Urinary bladder (tissue), 4 donors: ENCODE results near the gene CHKA. TPM values are rescaled to one million over a fixed set of nuclear protein-coding genes. Genes with fewer than 3 reads are reported as not detected.
A peak's percentile ranks its signal among the peaks of the same experiment; 100 is the strongest.

Experiments
- DNase-seq: peaks from one replicate; pipeline ENCODE4 v3.0.0-alpha.2; 2015; ENCODE audit errors: extremely low spot score
- H3K27ac ChIP-seq: one replicate; pipeline ENCODE4 v1.5.1; 2013; ENCODE audit warnings: low read depth, mild to moderate bottlenecking, moderate library complexity
- H3K36me3 ChIP-seq: one replicate; pipeline ENCODE4 v1.6.1; 2013; ENCODE audit warnings: mild to moderate bottlenecking, moderate library complexity; ENCODE audit not compliant: insufficient read depth
- H3K4me1 ChIP-seq: one replicate; pipeline ENCODE4 v1.6.1; 2013; ENCODE audit warnings: mild to moderate bottlenecking, moderate library complexity; ENCODE audit not compliant: insufficient read depth
- H3K4me3 ChIP-seq: one replicate; pipeline ENCODE4 v1.5.1; 2013; ENCODE audit warnings: low read depth, low read length
- WGBS: extraction: QIAGEN DNeasy Blood & Tissue Kit; methylation state at CpG from one replicate; pipeline ENCODE4 v1.1.7; 2013; 5-methylcytosine and 5-hydroxymethylcytosine counted together
- polyA plus RNA-seq: library from polyadenylated mRNA; stranded (reverse); fragments of 200-250 nt; gene quantifications from one replicate; pipeline ENCODE4 v1.2.3, GENCODE V29; 2013
- small RNA-seq: library from RNA; depleted of rRNA; stranded (forward); fragments of <200 nt; gene quantifications from one replicate; pipeline ENCODE3, GENCODE V24; 2014
- total RNA-seq: library from RNA; depleted of rRNA; stranded (reverse); fragments of >200 nt; gene quantifications from one replicate; pipeline ENCODE4 v1.2.3, GENCODE V29; 2014
- donor health status: healthy with polysubstance abuse.
- donor health status: healthy.

Gene CHKA
- total and polyA plus RNA-seq, 2 donors = 20.2 to 26.2 TPM

GRCh38 chr11:68007498-68008380, 113.4 kb downstream of the CHKA start:
- WGBS = 90% methylated on average over 16 of the region's 16 CpGs
- no peak for DNase-seq
- Histone ChIP-seq H3K27ac (no peak overlapping the region), H3K4me3 (no peak overlapping the region), H3K4me1 (no peaks in the 10 kb centered on the region), H3K36me3 (no peaks in the 10 kb centered on the region)

DNA sequence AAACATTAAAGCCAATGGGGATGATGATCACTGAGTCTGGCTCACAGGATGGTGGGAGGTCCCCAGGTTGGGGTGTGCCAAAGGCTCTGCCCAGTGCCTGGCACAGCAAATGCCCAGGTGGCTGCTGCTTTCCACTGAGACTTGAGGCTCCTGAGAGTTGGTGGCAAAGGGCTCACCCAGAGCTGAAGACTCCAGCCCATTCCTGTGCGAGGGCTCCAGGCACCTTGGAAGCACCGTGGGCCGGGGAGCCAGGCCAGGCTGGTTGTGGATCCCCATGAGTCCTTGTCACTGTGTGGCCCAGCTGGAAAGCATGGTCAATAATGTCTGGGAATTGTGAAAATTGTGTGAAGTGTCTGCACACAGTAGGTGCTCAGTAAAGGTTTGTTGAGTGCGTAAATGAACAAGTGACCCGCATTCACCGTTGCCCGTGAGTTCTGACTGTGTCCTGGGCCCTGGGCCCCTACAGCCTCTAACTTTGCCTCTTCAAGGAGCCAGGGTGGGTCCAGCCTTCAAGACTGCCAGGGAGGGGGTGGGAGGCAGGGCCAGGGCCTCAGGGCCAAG, 114.5 kb downstream of the CHKA start:
- no peak overlapping the region for H3K27ac ChIP-seq
- no peak for DNase-seq
- no peaks in the 10 kb centered on the region for H3K36me3 ChIP-seq
- H3K4me3 ChIP-seq = no peak overlapping the region
- WGBS = 96% methylated on average over 7 of the region's 7 CpGs
- no peaks in the 10 kb centered on the region for H3K4me1 ChIP-seq

DNA sequence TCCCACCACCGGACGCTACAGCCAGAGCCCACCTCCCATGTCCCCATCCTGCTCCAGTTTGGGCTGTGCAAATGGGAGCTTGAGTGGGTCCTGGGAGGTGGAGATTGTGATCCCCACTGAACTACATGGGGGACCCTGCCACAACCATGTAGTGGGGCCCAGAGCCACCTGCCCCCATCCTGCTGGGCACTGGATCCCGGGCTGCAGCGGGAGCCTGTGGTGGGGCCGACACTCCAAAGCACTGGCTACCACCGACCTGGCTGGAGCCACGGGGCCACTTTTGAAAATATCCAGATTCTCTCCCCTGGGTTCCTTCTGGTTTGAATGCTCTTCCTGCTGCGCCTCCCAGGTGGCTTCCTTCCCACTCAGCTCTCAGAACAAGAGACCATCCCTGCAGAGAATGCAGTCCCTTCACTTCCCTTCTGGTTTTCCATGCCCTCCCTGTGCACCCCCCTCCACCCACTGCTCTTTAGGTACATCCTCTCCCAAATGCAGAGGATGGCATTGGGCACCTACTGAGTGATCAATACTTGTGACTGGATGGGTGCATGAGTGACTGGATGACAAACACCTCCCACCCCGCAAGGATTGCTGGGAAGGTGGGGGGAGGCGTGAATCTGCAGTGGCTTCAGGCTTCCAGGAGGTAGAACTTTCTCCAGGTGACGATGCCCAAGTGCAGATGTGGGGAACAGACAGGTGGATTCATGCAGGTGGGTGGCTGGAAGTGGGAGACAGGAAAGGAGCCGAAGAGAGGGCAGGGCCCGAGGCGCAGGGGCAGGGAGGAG, 116.4 kb downstream of the CHKA start:
- Histone ChIP-seq H3K4me1 (no peaks in the 10 kb centered on the region), H3K27ac (no peak overlapping the region), H3K36me3 (no peaks in the 10 kb centered on the region), H3K4me3 (no peak overlapping the region)
- 76% methylated on average over 14 of the region's 14 CpGs for WGBS
- no peak for DNase-seq

DNA sequence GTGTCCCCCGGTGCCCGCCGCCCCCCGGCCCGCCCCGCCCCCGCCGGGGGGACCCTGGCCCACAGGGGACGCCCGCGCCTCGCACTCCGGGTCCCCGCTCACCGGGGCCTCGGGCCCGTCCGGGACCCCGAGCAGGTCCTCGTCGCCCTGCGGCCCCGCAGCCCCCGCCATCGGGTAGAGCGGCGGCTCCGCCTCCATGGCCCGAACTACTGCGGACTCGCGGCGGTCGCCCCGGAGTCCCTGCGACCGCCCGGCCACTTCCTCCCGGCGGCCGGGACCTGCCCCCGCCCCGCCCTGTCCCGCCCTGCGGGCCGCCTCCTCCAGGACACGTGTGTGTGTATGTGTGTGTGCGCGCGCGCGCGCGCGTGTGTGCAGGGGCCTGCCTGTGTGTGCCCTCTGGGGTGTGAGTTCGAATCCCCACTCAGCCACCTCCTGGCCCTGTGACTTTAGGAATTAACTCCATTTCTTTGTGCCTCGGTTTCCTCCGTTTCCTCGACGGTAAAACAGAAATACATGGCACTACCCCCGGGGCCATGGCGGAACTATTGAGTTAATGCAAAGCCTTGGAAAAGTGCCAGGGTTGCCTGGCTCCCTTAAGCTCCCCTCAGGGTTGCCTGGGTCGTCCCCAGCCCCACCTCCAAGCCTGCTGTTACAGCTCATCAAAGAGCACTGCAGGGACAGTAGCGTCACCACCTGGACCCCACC, 117.2 kb downstream of the CHKA start, which contains the start of gene UNC93B1:
TSS of gene UNC93B1 (minus strand) at position 252 of the 705 bp plus-strand sequence. CDS start at position 198, 54 bp downstream.
- no peaks in the 10 kb centered on the region for H3K36me3 ChIP-seq
- H3K4me3 ChIP-seq = peak within 1 kb of the TSS; percentile 78
- no peak for DNase-seq
- peak within 1 kb of the TSS; percentile 51 for H3K27ac ChIP-seq
- WGBS = 3% methylated on average over 64 of the region's 64 CpGs
- H3K4me1 ChIP-seq = no peaks in the 10 kb centered on the region

DNA sequence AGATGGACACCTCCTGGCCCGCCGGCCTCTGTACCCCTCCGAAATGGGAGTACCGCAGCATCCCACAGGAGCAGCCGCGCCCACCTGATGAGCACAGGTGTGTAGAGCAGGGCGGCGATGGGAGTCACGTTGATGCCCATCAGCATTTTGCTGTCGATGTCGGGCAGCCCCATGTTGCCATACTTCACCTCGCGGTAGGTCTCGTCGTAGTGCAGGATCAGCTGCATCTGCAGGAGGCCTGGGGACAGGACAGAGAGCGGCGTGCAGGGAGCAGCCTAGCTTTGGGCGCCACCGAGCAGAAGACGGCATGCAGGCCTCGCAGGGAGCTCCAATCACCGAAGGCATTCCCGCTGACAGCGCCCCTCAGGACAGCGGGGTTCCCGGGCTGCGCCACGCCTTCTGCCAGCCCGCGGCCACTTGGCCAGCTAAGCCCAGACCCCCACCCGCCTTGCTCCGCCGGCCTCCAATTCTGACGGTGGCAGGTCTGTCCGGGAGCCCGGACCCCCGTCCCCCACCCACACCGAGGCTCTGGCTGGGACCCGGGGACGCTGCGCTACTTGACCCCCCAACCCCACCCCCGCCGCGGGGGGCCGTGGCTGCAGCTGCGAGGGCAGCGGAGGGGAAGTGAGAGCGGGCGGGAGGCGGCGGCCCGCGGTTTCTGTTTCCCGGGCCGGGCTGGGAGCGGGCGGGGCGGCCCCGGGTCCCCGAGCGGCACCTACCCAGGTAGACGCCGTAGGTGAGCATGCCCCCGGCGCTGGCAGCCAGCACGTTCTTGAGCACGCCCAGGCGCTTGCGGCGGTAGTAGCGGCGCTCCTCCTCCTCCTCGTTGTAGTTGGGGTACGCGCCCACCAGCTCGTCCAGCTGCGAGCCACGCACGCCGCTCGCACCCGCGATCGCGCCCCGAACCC, 118.0 kb downstream of the CHKA start:
- no peak for DNase-seq
- no peaks in the 10 kb centered on the region for H3K36me3 ChIP-seq
- 15% methylated on average over 83 of the region's 86 CpGs for WGBS
- H3K27ac ChIP-seq = peak overlapping the region; percentile 51
- peak overlapping the region; percentile 78 for H3K4me3 ChIP-seq
- no peaks in the 10 kb centered on the region for H3K4me1 ChIP-seq

Small RNA genes lying within 50 kb of the gene (small RNA-seq; reads per million reads assigned to genes)
- not detected for gene MIR6753

Other genes starting within 250 kb of the CHKA start
- gene UNC93B1, start 117.3 kb downstream of the CHKA start, total RNA-seq = 20.5 TPM
- 34.9 TPM for gene UNC93B1, start 117.3 kb downstream of the CHKA start, polyA plus RNA-seq
- gene ALDH3B1, start 111.1 kb downstream of the CHKA start, total RNA-seq = 4.6 TPM
- 14.4 TPM for gene ALDH3B1, start 111.1 kb downstream of the CHKA start, polyA plus RNA-seq
- 57.0 TPM for gene NDUFS8, start 90.7 kb downstream of the CHKA start, total RNA-seq
- 172 TPM for gene NDUFS8, start 90.7 kb downstream of the CHKA start, polyA plus RNA-seq
- gene TCIRG1, start 82.4 kb downstream of the CHKA start, total RNA-seq = 43.4 TPM
- gene TCIRG1, start 82.4 kb downstream of the CHKA start, polyA plus RNA-seq = 108 TPM
- gene KMT5B, start 91.9 kb upstream of the CHKA start, total RNA-seq = 78.5 TPM
- 24.5 TPM for gene KMT5B, start 91.9 kb upstream of the CHKA start, polyA plus RNA-seq
- 21.7 TPM for gene C11orf24, start 150.6 kb upstream of the CHKA start, total RNA-seq
- gene C11orf24, start 150.6 kb upstream of the CHKA start, polyA plus RNA-seq = 29.0 TPM
- gene LRP5, start 191.2 kb upstream of the CHKA start, total RNA-seq = 30.8 TPM
- gene LRP5, start 191.2 kb upstream of the CHKA start, polyA plus RNA-seq = 54.8 TPM